CD4-positive, alpha-beta T cell treated with Interleukin-15 for 1 hour (primary cell): Measurements from ENCODE around the gene TSPAN18.

ENCODE experiments used
- DNase-seq: peaks from one replicate; pipeline ENCODE4 v3.0.0-alpha.2; 2020

The TSPAN18 gene

GRCh38 chr11:44799012-44799411 is 72.2 kb downstream of the TSPAN18 start:
- no peak for DNase-seq

GRCh38 chr11:44802347-44802746 is 75.6 kb downstream of the TSPAN18 start:
- DNase-seq: no peak

GRCh38 chr11:44803009-44803408 is 76.2 kb downstream of the TSPAN18 start:
- no peak for DNase-seq

- DNase-seq: no peak
Measured at GRCh38 chr11:44804449-44805437, 78.0 kb downstream of the TSPAN18 start.

GRCh38 chr11:44805596-44805995 is 78.8 kb downstream of the TSPAN18 start:
- DNase-seq: no peak

GRCh38 chr11:44808053-44808753 is 81.4 kb downstream of the TSPAN18 start:
- no peak for DNase-seq

- DNase-seq: no peak
Measured at GRCh38 chr11:44809283-44809682, 82.5 kb downstream of the TSPAN18 start.

GRCh38 chr11:44811841-44812448 is 85.2 kb downstream of the TSPAN18 start:
- DNase-seq: no peak

- no peak for DNase-seq
Measured at GRCh38 chr11:44812971-44813370, 86.2 kb downstream of the TSPAN18 start.

GRCh38 chr11:44813401-44813800 is 86.6 kb downstream of the TSPAN18 start:
- no peak for DNase-seq

- no peak for DNase-seq
Measured at GRCh38 chr11:44814881-44815592, 88.3 kb downstream of the TSPAN18 start.

GRCh38 chr11:44815917-44816456 is 89.2 kb downstream of the TSPAN18 start:
- DNase-seq: no peak

GRCh38 chr11:44816761-44817160 is 90.0 kb downstream of the TSPAN18 start:
- DNase-seq: no peak

- DNase-seq: no peak
Measured at GRCh38 chr11:44817207-44817949, 90.6 kb downstream of the TSPAN18 start.

GRCh38 chr11:44818110-44818509 is 91.3 kb downstream of the TSPAN18 start:
- no peak for DNase-seq

- DNase-seq: no peak
Measured at GRCh38 chr11:44819346-44819745, 92.6 kb downstream of the TSPAN18 start.

- no peak for DNase-seq
Measured at GRCh38 chr11:44822369-44822768, 95.6 kb downstream of the TSPAN18 start.

GRCh38 chr11:44823006-44823405 is 96.2 kb downstream of the TSPAN18 start:
- DNase-seq: no peak

GRCh38 chr11:44823868-44824267 is 97.1 kb downstream of the TSPAN18 start:
- DNase-seq: no peak

GRCh38 chr11:44824300-44824704 is 97.5 kb downstream of the TSPAN18 start:
- DNase-seq: no peak

- no peak for DNase-seq
Measured at GRCh38 chr11:44825058-44825785, 98.5 kb downstream of the TSPAN18 start.
